KOPT-K1 (cell line): ENCODE measurements around the gene COMMD9.

Source experiments
- H3K27ac ChIP-seq: fragments of 200-600 bp; sonication (generic); 2 replicates; pipeline ENCODE4 v1.5.1; 2016; ENCODE audit warnings: antibody characterized with exemption, mild to moderate bottlenecking, low read depth, low read length; ENCODE audit not compliant: poor library complexity, severe bottlenecking
- H3K36me3 ChIP-seq: fragments of 200-600 bp; sonication (generic); 2 replicates; pipeline ENCODE4 v1.5.1; 2017; ENCODE audit warnings: antibody characterized with exemption, mild to moderate bottlenecking, low read length, moderate library complexity; ENCODE audit not compliant: insufficient read depth
- H3K9me3 ChIP-seq: fragments of 200-600 bp; sonication (generic); 2 replicates; pipeline ENCODE4 v1.5.1; 2017; ENCODE audit warnings: antibody characterized with exemption, low read length, mild to moderate bottlenecking; ENCODE audit not compliant: insufficient read depth, poor library complexity, severe bottlenecking

Gene COMMD9

GRCh38 chr11:36249246-36249645 lies 40.0 kb downstream of the COMMD9 start:
- H3K27ac ChIP-seq, result no peak overlapping the region
- no peaks in the 10 kb centered on the region for H3K36me3 ChIP-seq
- H3K9me3 ChIP-seq, result peaks cover 12% of the 10 kb centered on the region

GRCh38 chr11:36248436-36248835 lies 40.8 kb downstream of the COMMD9 start:
- Histone ChIP-seq H3K36me3 (no peaks in the 10 kb centered on the region), H3K27ac (no peak overlapping the region)

GRCh38 chr11:36247493-36247892 lies 41.7 kb downstream of the COMMD9 start:
- no peaks in the 10 kb centered on the region for H3K36me3 ChIP-seq
- peaks cover 12% of the 10 kb centered on the region for H3K9me3 ChIP-seq

More at GRCh38 chr11:36248436-36248835, 40.8 kb downstream of the COMMD9 start:
- H3K9me3 ChIP-seq, result peaks cover 12% of the 10 kb centered on the region

GRCh38 chr11:36243641-36244040 lies 45.6 kb downstream of the COMMD9 start:
- Histone ChIP-seq H3K9me3 (no peaks in the 10 kb centered on the region), H3K27ac (no peak overlapping the region), H3K36me3 (no peaks in the 10 kb centered on the region)

More at GRCh38 chr11:36247493-36247892, 41.7 kb downstream of the COMMD9 start:
- no peak overlapping the region for H3K27ac ChIP-seq

GRCh38 chr11:36241497-36241896 lies 47.7 kb downstream of the COMMD9 start:
- no peak overlapping the region for H3K27ac ChIP-seq
- H3K9me3 ChIP-seq, result no peaks in the 10 kb centered on the region
- H3K36me3 ChIP-seq, result no peaks in the 10 kb centered on the region

GRCh38 chr11:36240801-36241200 lies 48.4 kb downstream of the COMMD9 start:
- H3K27ac ChIP-seq, result no peak overlapping the region
- H3K36me3 ChIP-seq, result no peaks in the 10 kb centered on the region
- no peaks in the 10 kb centered on the region for H3K9me3 ChIP-seq

GRCh38 chr11:36240173-36240572 lies 49.1 kb downstream of the COMMD9 start:
- Histone ChIP-seq H3K9me3 (no peaks in the 10 kb centered on the region), H3K36me3 (no peaks in the 10 kb centered on the region), H3K27ac (no peak overlapping the region)

GRCh38 chr11:36239636-36240035 lies 49.6 kb downstream of the COMMD9 start:
- Histone ChIP-seq H3K36me3 (no peaks in the 10 kb centered on the region), H3K27ac (no peak overlapping the region)

GRCh38 chr11:36238881-36239280 lies 50.3 kb downstream of the COMMD9 start:
- Histone ChIP-seq H3K36me3 (no peaks in the 10 kb centered on the region), H3K9me3 (no peaks in the 10 kb centered on the region), H3K27ac (no peak overlapping the region)

More at GRCh38 chr11:36239636-36240035, 49.6 kb downstream of the COMMD9 start:
- H3K9me3 ChIP-seq, result no peaks in the 10 kb centered on the region

GRCh38 chr11:36238036-36238631 lies 51.1 kb downstream of the COMMD9 start:
- H3K36me3 ChIP-seq, result no peaks in the 10 kb centered on the region
- no peaks in the 10 kb centered on the region for H3K9me3 ChIP-seq
- no peak overlapping the region for H3K27ac ChIP-seq

GRCh38 chr11:36237391-36237790 lies 51.8 kb downstream of the COMMD9 start:
- H3K9me3 ChIP-seq, result no peaks in the 10 kb centered on the region
- H3K27ac ChIP-seq, result no peak overlapping the region
- no peaks in the 10 kb centered on the region for H3K36me3 ChIP-seq

GRCh38 chr11:36235750-36236149 lies 53.5 kb downstream of the COMMD9 start:
- Histone ChIP-seq H3K27ac (no peak overlapping the region), H3K36me3 (no peaks in the 10 kb centered on the region), H3K9me3 (no peaks in the 10 kb centered on the region)

GRCh38 chr11:36234825-36235224 lies 54.4 kb downstream of the COMMD9 start:
- H3K36me3 ChIP-seq, result no peaks in the 10 kb centered on the region
- H3K27ac ChIP-seq, result no peak overlapping the region
- no peaks in the 10 kb centered on the region for H3K9me3 ChIP-seq

GRCh38 chr11:36233204-36233603 lies 56.0 kb downstream of the COMMD9 start:
- H3K27ac ChIP-seq, result no peak overlapping the region
- no peaks in the 10 kb centered on the region for H3K9me3 ChIP-seq
- no peaks in the 10 kb centered on the region for H3K36me3 ChIP-seq

GRCh38 chr11:36230779-36231699 lies 58.2 kb downstream of the COMMD9 start:
- Histone ChIP-seq H3K9me3 (no peaks in the 10 kb centered on the region), H3K36me3 (no peaks in the 10 kb centered on the region), H3K27ac (no peak overlapping the region)
